ENCODE results near the gene DHRS11. TPM values are rescaled to one million over a fixed set of nuclear protein-coding genes. Genes with fewer than 3 reads are reported as not detected.

Gene DHRS11
- total RNA-seq, 2 donors from 2014 or later = 8.0 to 8.2 TPM

DNA sequence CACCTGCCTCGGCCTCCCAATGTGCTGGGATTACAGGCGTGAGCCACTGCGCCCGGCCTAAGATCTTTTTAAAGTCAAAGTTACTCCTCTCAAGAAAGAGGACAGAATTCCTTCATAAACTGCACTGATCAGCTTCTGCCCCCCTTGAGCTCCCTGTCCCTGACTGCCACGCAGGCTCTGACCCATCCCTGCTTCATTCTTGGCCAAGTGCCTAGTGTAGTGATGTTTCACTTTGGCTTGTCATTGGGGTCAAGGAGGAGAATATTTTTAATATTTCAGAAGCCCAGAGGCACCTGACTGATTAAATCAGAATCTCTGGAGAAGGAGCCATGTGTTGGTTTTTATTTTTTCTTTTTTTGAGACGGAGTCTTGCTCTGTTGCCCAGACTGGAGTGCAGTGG is 18.8 kb downstream of the DHRS11 start:
- Histone ChIP-seq H3K4me3 (no peak overlapping the region), H3K9me3 (no peaks in the 10 kb centered on the region), H3K27ac (no peak overlapping the region), H3K4me1 (replicated peaks) (no peaks in the 10 kb centered on the region), H3K36me3 (no peaks in the 10 kb centered on the region), H3K27me3 (replicated peaks; ENCODE audit: insufficient read depth) (no peaks in the 10 kb centered on the region)
- TF ChIP-seq, protein P1, sequence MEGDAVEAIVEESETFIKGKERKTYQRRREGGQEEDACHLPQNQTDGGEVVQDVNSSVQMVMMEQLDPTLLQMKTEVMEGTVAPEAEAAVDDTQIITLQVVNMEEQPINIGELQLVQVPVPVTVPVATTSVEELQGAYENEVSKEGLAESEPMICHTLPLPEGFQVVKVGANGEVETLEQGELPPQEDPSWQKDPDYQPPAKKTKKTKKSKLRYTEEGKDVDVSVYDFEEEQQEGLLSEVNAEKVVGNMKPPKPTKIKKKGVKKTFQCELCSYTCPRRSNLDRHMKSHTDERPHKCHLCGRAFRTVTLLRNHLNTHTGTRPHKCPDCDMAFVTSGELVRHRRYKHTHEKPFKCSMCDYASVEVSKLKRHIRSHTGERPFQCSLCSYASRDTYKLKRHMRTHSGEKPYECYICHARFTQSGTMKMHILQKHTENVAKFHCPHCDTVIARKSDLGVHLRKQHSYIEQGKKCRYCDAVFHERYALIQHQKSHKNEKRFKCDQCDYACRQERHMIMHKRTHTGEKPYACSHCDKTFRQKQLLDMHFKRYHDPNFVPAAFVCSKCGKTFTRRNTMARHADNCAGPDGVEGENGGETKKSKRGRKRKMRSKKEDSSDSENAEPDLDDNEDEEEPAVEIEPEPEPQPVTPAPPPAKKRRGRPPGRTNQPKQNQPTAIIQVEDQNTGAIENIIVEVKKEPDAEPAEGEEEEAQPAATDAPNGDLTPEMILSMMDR (IDR thresholded peaks at IDR 0.05) = no peak
- TF ChIP-seq POLR2AphosphoS5 (IDR thresholded peaks at IDR 0.05) = no peak
- TF ChIP-seq POLR2A (IDR thresholded peaks at IDR 0.05) = no peak
- intact Hi-C loops (cut with DNase I) = no loop called here
- DNase-seq (ENCODE audit: low spot score) = no peak
- 88% methylated on average over 6 of the region's 6 CpGs for WGBS

- intact Hi-C loops (cut with DNase I) = no loop called here
- H3K4me1 ChIP-seq (replicated peaks) = no peaks in the 10 kb centered on the region
Measured at GRCh38 chr17:36611345-36612072, 19.8 kb downstream of the DHRS11 start.

GRCh38 chr17:36612323-36612722 is 20.6 kb downstream of the DHRS11 start:
- H3K27ac ChIP-seq = no peak overlapping the region
- TF ChIP-seq, protein P1 (IDR thresholded peaks at IDR 0.05) = no peak
- TF ChIP-seq POLR2AphosphoS5 (IDR thresholded peaks at IDR 0.05) (no peak), POLR2A (IDR thresholded peaks at IDR 0.05) (no peak)
- no peaks in the 10 kb centered on the region for H3K9me3 ChIP-seq
- H3K4me1 ChIP-seq (replicated peaks) = no peaks in the 10 kb centered on the region
- 79% methylated on average over 3 of the region's 3 CpGs for WGBS
- no peaks in the 10 kb centered on the region for H3K36me3 ChIP-seq
- H3K27me3 ChIP-seq (replicated peaks; ENCODE audit: insufficient read depth) = no peaks in the 10 kb centered on the region
- no peak for DNase-seq (ENCODE audit: low spot score)
- intact Hi-C loops (cut with DNase I) = no loop called here
- H3K4me3 ChIP-seq = no peak overlapping the region

More at GRCh38 chr17:36611345-36612072, 19.8 kb downstream of the DHRS11 start:
- no peak overlapping the region for H3K4me3 ChIP-seq
- 83% methylated on average over 9 of the region's 9 CpGs for WGBS
- no peaks in the 10 kb centered on the region for H3K36me3 ChIP-seq
- no peak for DNase-seq (ENCODE audit: low spot score)
- H3K9me3 ChIP-seq = no peaks in the 10 kb centered on the region
- no peak overlapping the region for H3K27ac ChIP-seq
- TF ChIP-seq, protein P1 (IDR thresholded peaks at IDR 0.05) = no peak
- no peak for TF ChIP-seq POLR2AphosphoS5 (IDR thresholded peaks at IDR 0.05)
- TF ChIP-seq POLR2A (IDR thresholded peaks at IDR 0.05) = no peak
- no peaks in the 10 kb centered on the region for H3K27me3 ChIP-seq (replicated peaks; ENCODE audit: insufficient read depth)

DNA sequence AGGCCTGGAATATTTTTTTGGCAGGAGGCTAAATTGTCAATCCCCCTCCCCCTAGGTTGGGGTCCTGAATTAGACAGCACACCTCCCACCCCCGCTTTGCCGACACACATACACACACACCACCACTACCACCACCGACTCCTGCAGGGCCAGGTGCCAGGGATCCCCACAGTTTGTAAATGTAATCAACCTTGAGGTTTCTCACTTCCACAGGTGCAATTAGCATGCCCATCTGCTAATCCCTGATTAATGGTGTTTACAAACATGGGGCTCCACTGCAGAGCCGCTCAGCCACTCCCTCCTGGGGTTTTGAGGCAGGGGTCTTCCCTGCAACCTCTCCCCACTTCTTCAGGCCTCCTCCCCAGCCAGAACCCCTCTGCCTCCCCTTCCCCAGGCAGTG is 21.5 kb downstream of the DHRS11 start:
- WGBS = 59% methylated on average over 4 of the region's 4 CpGs
- Histone ChIP-seq H3K27ac (no peak overlapping the region), H3K36me3 (no peaks in the 10 kb centered on the region), H3K4me1 (replicated peaks) (no peaks in the 10 kb centered on the region), H3K4me3 (no peak overlapping the region), H3K27me3 (replicated peaks; ENCODE audit: insufficient read depth) (peaks cover 3% of the 10 kb centered on the region), H3K9me3 (no peaks in the 10 kb centered on the region)
- DNase-seq (ENCODE audit: low spot score) = no peak
- intact Hi-C loops (cut with DNase I) = no loop called here
- TF ChIP-seq, protein P1 (IDR thresholded peaks at IDR 0.05) = no peak
- TF ChIP-seq POLR2AphosphoS5 (IDR thresholded peaks at IDR 0.05) (no peak), POLR2A (IDR thresholded peaks at IDR 0.05) (no peak)

- H3K27me3 ChIP-seq (replicated peaks; ENCODE audit: insufficient read depth) = peaks cover 4% of the 10 kb centered on the region
- no peak for TF ChIP-seq POLR2A (IDR thresholded peaks at IDR 0.05)
- no peak for TF ChIP-seq POLR2AphosphoS5 (IDR thresholded peaks at IDR 0.05)
- TF ChIP-seq, protein P1 (IDR thresholded peaks at IDR 0.05) = no peak
- 72% methylated on average over 7 of the region's 7 CpGs for WGBS
Measured at GRCh38 chr17:36614081-36614480, 22.4 kb downstream of the DHRS11 start.

More at GRCh38 chr17:36614081-36614480, 22.4 kb downstream of the DHRS11 start:
- Histone ChIP-seq H3K4me3 (no peak overlapping the region), H3K4me1 (replicated peaks) (no peaks in the 10 kb centered on the region), H3K36me3 (no peaks in the 10 kb centered on the region), H3K9me3 (no peaks in the 10 kb centered on the region), H3K27ac (no peak overlapping the region)
- intact Hi-C loops (cut with DNase I) = no loop called here
- no peak for DNase-seq (ENCODE audit: low spot score)
